GM10266 (cell line): ENCODE measurements around the gene PDSS2.

Experiments used
- DNase-seq: peaks from one replicate; pipeline ENCODE4 v3.0.0; 2012; ENCODE audit errors: extremely low spot score
- TF ChIP-seq, protein P1 (sequence below): IDR thresholded peaks from 2 replicates; pipeline ENCODE4 v1.5.1; 2012; ENCODE audit warnings: mild to moderate bottlenecking, low read depth; ENCODE audit not compliant: control insufficient read depth, insufficient read depth; ENCODE audit errors: missing control alignments

PDSS2 gene

DNA sequence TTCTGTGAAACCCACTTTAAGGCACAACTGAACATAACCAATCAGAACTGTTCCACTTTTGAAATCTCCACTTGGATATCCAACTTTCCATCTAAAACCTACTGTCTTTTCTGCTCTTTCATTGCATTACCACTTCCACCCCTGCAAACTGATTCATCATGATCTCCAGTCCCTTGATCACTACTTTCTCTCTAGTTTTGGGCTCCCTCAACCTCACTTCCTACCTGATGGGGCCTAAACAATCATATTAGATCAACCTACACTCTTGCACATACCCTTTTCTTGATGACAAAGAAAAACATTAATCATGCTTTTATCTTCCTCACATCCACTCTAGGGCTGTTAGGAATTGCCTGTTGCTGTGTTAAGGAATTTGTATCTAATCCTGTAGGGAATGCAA, 137.6 kb downstream of the PDSS2 start:
- TF ChIP-seq, protein P1, sequence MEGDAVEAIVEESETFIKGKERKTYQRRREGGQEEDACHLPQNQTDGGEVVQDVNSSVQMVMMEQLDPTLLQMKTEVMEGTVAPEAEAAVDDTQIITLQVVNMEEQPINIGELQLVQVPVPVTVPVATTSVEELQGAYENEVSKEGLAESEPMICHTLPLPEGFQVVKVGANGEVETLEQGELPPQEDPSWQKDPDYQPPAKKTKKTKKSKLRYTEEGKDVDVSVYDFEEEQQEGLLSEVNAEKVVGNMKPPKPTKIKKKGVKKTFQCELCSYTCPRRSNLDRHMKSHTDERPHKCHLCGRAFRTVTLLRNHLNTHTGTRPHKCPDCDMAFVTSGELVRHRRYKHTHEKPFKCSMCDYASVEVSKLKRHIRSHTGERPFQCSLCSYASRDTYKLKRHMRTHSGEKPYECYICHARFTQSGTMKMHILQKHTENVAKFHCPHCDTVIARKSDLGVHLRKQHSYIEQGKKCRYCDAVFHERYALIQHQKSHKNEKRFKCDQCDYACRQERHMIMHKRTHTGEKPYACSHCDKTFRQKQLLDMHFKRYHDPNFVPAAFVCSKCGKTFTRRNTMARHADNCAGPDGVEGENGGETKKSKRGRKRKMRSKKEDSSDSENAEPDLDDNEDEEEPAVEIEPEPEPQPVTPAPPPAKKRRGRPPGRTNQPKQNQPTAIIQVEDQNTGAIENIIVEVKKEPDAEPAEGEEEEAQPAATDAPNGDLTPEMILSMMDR = no peak
- no peak for DNase-seq

DNA sequence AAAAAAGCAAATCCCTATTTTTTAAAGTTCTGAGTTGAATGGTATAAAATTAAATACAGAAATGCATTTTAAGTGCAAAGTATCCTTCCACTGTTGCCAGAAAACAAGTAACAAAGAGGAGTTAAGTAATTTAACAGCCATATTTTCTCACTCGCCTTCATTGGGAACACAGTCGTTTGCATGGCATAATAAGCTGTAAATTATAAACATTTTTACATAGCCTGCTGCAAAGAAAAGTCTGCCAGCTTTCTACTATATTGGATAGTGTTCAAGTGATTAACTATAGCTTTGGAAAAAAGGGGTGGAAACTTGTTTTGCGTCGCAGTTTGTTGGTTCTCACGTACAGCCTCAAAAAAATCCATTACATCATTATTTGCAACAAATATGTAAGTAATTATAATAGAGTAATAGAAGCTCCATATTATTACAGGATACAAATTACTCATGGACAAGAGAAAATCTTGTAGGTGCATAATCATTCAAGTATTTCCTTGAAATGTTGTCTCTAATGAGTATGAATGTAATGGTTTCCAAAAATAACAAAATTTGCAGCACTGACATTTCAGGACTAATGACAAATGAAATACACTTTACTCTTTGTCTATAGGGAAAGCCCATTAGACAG, 139.3 kb downstream of the PDSS2 start:
- no peak for DNase-seq
- TF ChIP-seq, protein P1 = no peak

DNA sequence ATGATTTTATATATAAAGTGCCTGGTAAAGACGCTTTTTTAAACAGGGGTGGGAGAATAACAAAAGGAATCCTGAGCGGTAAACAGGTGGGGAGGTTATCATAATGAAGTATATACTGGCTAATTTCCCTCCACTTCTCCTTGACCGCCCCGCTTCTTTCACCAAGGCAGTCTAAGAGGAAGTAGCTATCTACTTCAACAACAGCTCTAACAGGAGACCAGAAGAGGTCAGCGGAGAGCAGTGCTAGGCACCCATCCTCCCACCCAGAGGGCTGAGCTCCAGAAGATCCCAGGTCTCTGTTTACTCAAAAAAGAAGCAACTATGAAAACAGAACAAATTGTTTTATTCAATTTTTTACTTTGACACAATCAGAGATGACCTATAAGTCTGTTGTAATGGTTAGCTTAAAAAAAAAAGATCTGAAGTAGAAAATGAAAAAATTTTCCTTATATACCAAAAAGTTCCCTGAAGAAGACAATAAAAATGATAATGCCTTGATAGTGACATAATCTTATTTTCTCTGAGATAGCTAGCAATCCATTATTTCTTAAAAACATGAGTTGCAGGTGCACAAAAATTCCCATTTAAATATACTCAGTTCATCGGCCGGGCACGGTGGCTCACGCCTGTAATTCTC, 141.1 kb downstream of the PDSS2 start:
- TF ChIP-seq, protein P1 = peak; percentile 66
- peak; percentile 52 for DNase-seq

DNA sequence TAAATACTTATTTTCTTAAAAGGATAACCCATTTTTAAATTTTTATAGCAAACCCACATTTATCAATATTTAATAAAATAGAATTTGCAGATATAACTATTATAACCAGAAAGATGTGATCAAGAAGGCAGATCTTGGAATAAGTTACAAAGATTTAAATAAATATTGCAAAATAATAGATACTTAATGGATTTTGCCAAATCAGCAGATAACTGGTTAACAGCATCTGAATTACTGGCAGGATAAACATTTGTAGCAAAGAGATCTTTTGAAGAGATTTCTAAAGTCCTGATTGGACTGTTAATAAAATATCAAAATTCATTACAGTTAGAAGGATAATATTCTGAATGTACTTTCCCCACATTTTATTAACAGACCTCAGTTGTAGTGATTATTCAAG, 144.2 kb downstream of the PDSS2 start:
- TF ChIP-seq, protein P1 = no peak

DNA sequence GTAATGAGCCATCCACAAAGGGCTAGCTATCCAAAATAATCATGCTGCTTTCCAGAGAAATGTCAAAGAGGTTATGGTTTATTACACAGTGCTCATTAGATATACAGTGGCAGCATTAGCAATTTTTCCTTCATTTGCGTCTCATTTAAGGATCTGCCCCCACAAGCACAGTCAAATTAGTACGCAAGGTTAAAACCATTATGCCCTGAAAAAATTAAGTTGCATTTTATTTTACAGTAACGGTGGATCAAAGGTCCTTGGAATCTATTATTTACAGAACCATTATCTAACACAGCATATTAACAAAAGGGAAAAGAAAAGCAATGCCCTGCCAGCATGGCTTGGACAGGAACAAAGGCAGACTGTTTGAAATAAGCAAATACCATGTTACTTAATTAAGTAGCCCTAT, 144.8 kb downstream of the PDSS2 start:
- TF ChIP-seq, protein P1 = no peak
- DNase-seq = no peak

More for the DNA sequence above, 144.2 kb downstream of the PDSS2 start:
- no peak for DNase-seq

DNA sequence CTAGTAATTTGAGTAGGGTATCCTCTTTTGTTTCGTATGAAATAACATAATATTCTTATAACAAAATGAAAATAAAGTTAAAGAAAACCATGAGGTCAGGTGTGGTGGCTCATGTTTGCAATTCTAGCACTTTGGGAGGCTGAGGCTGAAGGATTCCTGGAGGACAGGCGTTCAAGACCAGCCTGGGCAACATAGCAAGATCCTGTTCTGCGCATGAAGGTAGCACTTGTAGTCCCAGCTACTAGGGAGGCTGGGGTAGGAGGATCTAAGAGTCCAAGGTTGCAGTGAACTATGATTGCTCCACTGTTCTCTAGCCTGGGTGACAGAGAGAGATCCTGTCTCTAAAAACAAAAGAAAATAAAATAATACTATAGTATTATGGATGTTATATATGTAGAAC, 145.6 kb downstream of the PDSS2 start:
- TF ChIP-seq, protein P1 = no peak

DNA sequence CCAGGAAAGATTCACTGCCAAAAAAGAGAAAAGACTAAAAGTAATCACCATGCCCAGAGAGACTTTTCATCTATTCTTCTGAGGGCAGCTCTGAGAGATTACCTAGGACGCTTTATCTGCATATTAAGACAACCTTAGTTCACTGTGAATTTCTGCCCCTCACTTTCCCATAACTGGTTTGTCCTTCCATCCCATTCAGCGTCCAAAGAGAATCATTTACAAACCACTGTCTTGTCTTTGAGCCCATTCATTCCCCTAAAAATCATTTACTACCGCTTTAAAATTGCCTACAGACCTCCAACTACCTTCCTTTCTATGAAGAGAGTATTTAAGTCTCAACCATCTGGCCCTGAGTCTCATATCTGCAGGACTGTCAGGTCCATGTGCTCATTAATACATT, 149.0 kb downstream of the PDSS2 start:
- DNase-seq = no peak
- TF ChIP-seq, protein P1 = no peak

More for the DNA sequence above, 145.6 kb downstream of the PDSS2 start:
- DNase-seq = no peak
